TTC549 (cell line): ENCODE data around the gene MLIP.

Experiments
- FAIRE-seq: peaks from 2 replicates; lab custom pipeline; 2012; peaks lifted over from hg19 to GRCh38; lab: Jason Lieb, UNC

The MLIP gene

GRCh38 chr6:54288474-54288873 is 177.2 kb downstream of the MLIP start:
- no peak for FAIRE-seq

GRCh38 chr6:54289426-54289825 is 178.2 kb downstream of the MLIP start:
- FAIRE-seq = no peak

- FAIRE-seq = no peak
Measured at GRCh38 chr6:54291146-54291545, 179.9 kb downstream of the MLIP start.

- no peak for FAIRE-seq
Measured at GRCh38 chr6:54291738-54292137, 180.5 kb downstream of the MLIP start.

GRCh38 chr6:54294965-54295532 is 183.8 kb downstream of the MLIP start:
- FAIRE-seq = no peak

- no peak for FAIRE-seq
Measured at GRCh38 chr6:54299542-54300269, 188.5 kb downstream of the MLIP start.

GRCh38 chr6:54301770-54302169 is 190.5 kb downstream of the MLIP start:
- FAIRE-seq = no peak

GRCh38 chr6:54307439-54307910 is 196.2 kb downstream of the MLIP start:
- no peak for FAIRE-seq

- no peak for FAIRE-seq
Measured at GRCh38 chr6:54308289-54308985, 197.2 kb downstream of the MLIP start, which contains the start of gene TINAG. Gene TINAG (plus strand): TSS chr6:54308441. CDS start chr6:54308551, 110 bp downstream.

- FAIRE-seq = no peak
Measured at GRCh38 chr6:54308986-54309315, 197.7 kb downstream of the MLIP start.

GRCh38 chr6:54310377-54311152 is 199.3 kb downstream of the MLIP start:
- no peak for FAIRE-seq

- no peak for FAIRE-seq
Measured at GRCh38 chr6:54315656-54316055, 204.4 kb downstream of the MLIP start.
